ENCODE measurements around the gene HM13.
"Not testable (repeated sequence)": the region's sequence is repeated elsewhere in the genome, so short reads cannot be mapped to it uniquely, and the experiment has no call there.

The HM13 gene

GRCh38 chr20:31568041-31568731 lies 53.9 kb downstream of the HM13 start:
- no peak for DNase-seq (ENCODE audit: low read depth, low spot score)

GRCh38 chr20:31568773-31569162 lies 54.5 kb downstream of the HM13 start:
- no peak for DNase-seq (ENCODE audit: low read depth, low spot score)

GRCh38 chr20:31569163-31570020 lies 55.1 kb downstream of the HM13 start:
- peak; percentile 49 for DNase-seq (ENCODE audit: low read depth, low spot score)

- no peak for DNase-seq (ENCODE audit: low read depth, low spot score)
These were observed 55.8 kb downstream of the HM13 start for GRCh38 chr20:31570021-31570463.

GRCh38 chr20:31570735-31571617 lies 56.7 kb downstream of the HM13 start:
- DNase-seq (ENCODE audit: low read depth, low spot score), result no peak

GRCh38 chr20:31572042-31572700 lies 57.9 kb downstream of the HM13 start:
- DNase-seq (ENCODE audit: low read depth, low spot score), result no peak

- DNase-seq (ENCODE audit: low read depth, low spot score), result peak; percentile 67
These were observed 58.7 kb downstream of the HM13 start for GRCh38 chr20:31572701-31573554.

- no peak for DNase-seq (ENCODE audit: low read depth, low spot score)
These were observed 59.5 kb downstream of the HM13 start for GRCh38 chr20:31573555-31574321.

- not testable (repeated sequence) for DNase-seq (ENCODE audit: low read depth, low spot score)
These were observed 60.7 kb downstream of the HM13 start for GRCh38 chr20:31574986-31575385.

GRCh38 chr20:31576751-31577150 lies 62.5 kb downstream of the HM13 start:
- no peak for DNase-seq (ENCODE audit: low read depth, low spot score)

- no peak for DNase-seq (ENCODE audit: low read depth, low spot score)
These were observed 63.0 kb downstream of the HM13 start for GRCh38 chr20:31577194-31577593.

GRCh38 chr20:31578448-31579138 lies 64.4 kb downstream of the HM13 start:
- DNase-seq (ENCODE audit: low read depth, low spot score), result no peak

- no peak for DNase-seq (ENCODE audit: low read depth, low spot score)
These were observed 65.0 kb downstream of the HM13 start for GRCh38 chr20:31579245-31579644.

- DNase-seq (ENCODE audit: low read depth, low spot score), result not testable (repeated sequence)
These were observed 65.9 kb downstream of the HM13 start for GRCh38 chr20:31579941-31580651.

GRCh38 chr20:31580706-31581105 lies 66.5 kb downstream of the HM13 start:
- no peak for DNase-seq (ENCODE audit: low read depth, low spot score)

- DNase-seq (ENCODE audit: low read depth, low spot score), result no peak
These were observed 67.1 kb downstream of the HM13 start for GRCh38 chr20:31581391-31581790.

- DNase-seq (ENCODE audit: low read depth, low spot score), result no peak
These were observed 73.5 kb downstream of the HM13 start for GRCh38 chr20:31587545-31588389.
